Neuronal stem cell (in vitro differentiated cells): ENCODE results near the gene TDP1.

Experiments
- DNase-seq: peaks from one replicate; pipeline ENCODE4 v3.0.0-alpha.2; 2013; ENCODE audit warnings: low spot score
- H2AFZ ChIP-seq: one replicate; pipeline ENCODE4 v1.6.1; 2013; ENCODE audit warnings: mild to moderate bottlenecking, low read length, inconsistent platforms
- H2AK5ac ChIP-seq: 2 replicates; pipeline ENCODE4 v1.6.1; 2013; ENCODE audit warnings: low read depth, mild to moderate bottlenecking, inconsistent platforms, low read length, moderate library complexity, mixed read lengths
- H2BK120ac ChIP-seq: 2 replicates; pipeline ENCODE4 v1.6.1; 2013; ENCODE audit warnings: low read depth, mild to moderate bottlenecking, inconsistent platforms, low read length, moderate library complexity, mixed read lengths
- H2BK12ac ChIP-seq: one replicate; pipeline ENCODE4 v1.6.1; 2013; ENCODE audit warnings: low read length, inconsistent platforms
- H2BK15ac ChIP-seq: 2 replicates; pipeline ENCODE4 v1.6.1; 2013; ENCODE audit warnings: mild to moderate bottlenecking, low read length, inconsistent platforms, mixed read lengths
- H2BK5ac ChIP-seq: one replicate; pipeline ENCODE4 v1.6.1; 2013; ENCODE audit warnings: inconsistent platforms, mild to moderate bottlenecking, low read length, moderate library complexity
- H3K14ac ChIP-seq: one replicate; pipeline ENCODE4 v1.6.1; 2013; ENCODE audit warnings: low read length, inconsistent platforms
- H3K18ac ChIP-seq: 2 replicates; pipeline ENCODE4 v1.6.1; 2013; ENCODE audit warnings: low read length, inconsistent platforms
- H3K23ac ChIP-seq: 2 replicates; pipeline ENCODE4 v1.6.1; 2013; ENCODE audit warnings: low read depth, mild to moderate bottlenecking, mixed read lengths, low read length, inconsistent platforms; ENCODE audit not compliant: poor library complexity
- H3K27ac ChIP-seq: replicated peaks from 3 replicates; pipeline ENCODE4 v1.5.1; 2013; ENCODE audit warnings: low read length, inconsistent platforms
- H3K27me3 ChIP-seq, 3 experiments: 2 replicates each; pipeline ENCODE4 v1.6.1; 2013; ENCODE audit warnings: low read length in 3 of 3, mild to moderate bottlenecking in 2 of 3, inconsistent platforms in 1 of 3, low read depth in 1 of 3, mixed read lengths in 1 of 3, moderate library complexity in 1 of 3; ENCODE audit not compliant: control insufficient read depth in 3 of 3, insufficient read depth in 3 of 3
- H3K36me3 ChIP-seq, 2 donors: replicated peaks in 1 of 2; 2 replicates each; pipeline ENCODE4 v1.6.1; 2013; ENCODE audit warnings: low read length in 2 of 2; ENCODE audit not compliant: control insufficient read depth in 2 of 2, insufficient read depth in 2 of 2
- H3K4ac ChIP-seq: 2 replicates; pipeline ENCODE4 v1.6.1; 2013; ENCODE audit warnings: inconsistent platforms, mild to moderate bottlenecking, low read length, moderate library complexity
- H3K4me1 ChIP-seq, 2 donors: 1 replicate in 1 of 2; 2 replicates in 1 of 2; pipeline ENCODE4 v1.6.1; 2013; ENCODE audit warnings: low read length in 2 of 2, low read depth in 1 of 2; ENCODE audit not compliant: control insufficient read depth in 2 of 2, insufficient read depth in 1 of 2
- H3K4me2 ChIP-seq: one replicate; pipeline ENCODE4 v1.6.1; 2013; ENCODE audit warnings: mild to moderate bottlenecking, low read length, inconsistent platforms; ENCODE audit not compliant: insufficient read depth, poor library complexity, severe bottlenecking
- H3K4me3 ChIP-seq, 2 donors: 2 replicates each; pipeline ENCODE4 v1.5.1; 2013; ENCODE audit warnings: low read length in 2 of 2, mild to moderate bottlenecking in 2 of 2, inconsistent platforms in 1 of 2, moderate library complexity in 1 of 2
- H3K79me1 ChIP-seq: one replicate; pipeline ENCODE4 v1.6.1; 2013; ENCODE audit warnings: low read depth, mild to moderate bottlenecking, inconsistent platforms, low read length, moderate library complexity
- H3K9ac ChIP-seq: one replicate; pipeline ENCODE4 v1.6.1; 2013; ENCODE audit warnings: mild to moderate bottlenecking, low read depth, low read length, inconsistent platforms; ENCODE audit not compliant: poor library complexity
- H3K9me3 ChIP-seq, 2 donors: replicated peaks in 1 of 2; 2 replicates each; pipeline versions ENCODE3 to v1.6.1; 2013; ENCODE audit warnings: low read length in 2 of 2, mild to moderate bottlenecking in 2 of 2, inconsistent platforms in 1 of 2, low read depth in 1 of 2, mixed read lengths in 1 of 2, moderate library complexity in 1 of 2; ENCODE audit not compliant: control insufficient read depth in 2 of 2, insufficient read depth in 1 of 2
- H4K8ac ChIP-seq: one replicate; pipeline ENCODE4 v1.6.1; 2013; ENCODE audit warnings: low read depth, mild to moderate bottlenecking, inconsistent platforms, low read length, moderate library complexity
- H4K91ac ChIP-seq: one replicate; pipeline ENCODE4 v1.6.1; 2013; ENCODE audit warnings: low read length, low read depth, mild to moderate bottlenecking, inconsistent platforms; ENCODE audit not compliant: poor library complexity
- WGBS, 2 donors: extraction: QIAGEN DNeasy Blood & Tissue Kit; methylation state at CpG; one replicate each; pipeline ENCODE4 v1.1.7; 2013; ENCODE audit warnings: missing lambda C conversion rate in 2 of 2, mixed read lengths in 1 of 2; ENCODE audit not compliant: insufficient read length in 2 of 2, insufficient replicate concordance in 1 of 2; ENCODE audit errors: extremely low coverage in 2 of 2; 5-methylcytosine and 5-hydroxymethylcytosine counted together

Gene TDP1

DNA sequence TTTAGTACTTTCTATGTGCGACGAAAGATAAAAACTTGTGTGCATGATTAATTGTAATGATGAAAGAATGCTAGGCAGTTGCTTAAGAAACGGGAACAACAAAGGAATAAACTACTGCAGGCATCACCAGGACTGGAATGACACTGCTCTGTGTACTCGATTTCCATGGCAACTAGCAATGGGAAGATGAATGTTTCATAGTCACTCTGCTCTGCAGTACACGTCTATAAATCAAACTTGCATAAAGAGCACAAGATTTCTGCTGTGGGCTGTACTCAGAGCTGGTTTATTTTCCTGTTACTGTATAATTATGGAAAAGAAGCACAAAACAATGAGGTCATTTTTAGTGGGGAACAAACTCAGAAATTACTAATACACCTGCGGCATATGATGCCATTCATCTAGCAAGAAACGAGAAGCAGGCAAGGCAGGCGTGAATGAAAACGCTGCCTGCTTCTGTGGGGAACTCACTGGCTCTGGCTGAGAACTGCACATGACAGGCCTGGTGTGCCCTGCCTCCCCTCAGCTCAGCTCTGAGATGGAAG is 43.0 kb upstream of the TDP1 start:
- Histone ChIP-seq H2BK15ac (no peak overlapping the region), H2AK5ac (no peak overlapping the region), H3K4me2 (no peak overlapping the region), H3K36me3 (no peaks in the 10 kb centered on the region), H3K4ac (no peak overlapping the region), H3K27ac (no peak overlapping the region), H4K91ac (no peak overlapping the region), H2BK12ac (no peak overlapping the region), H3K18ac (no peak overlapping the region), H3K27me3 (no peaks in the 10 kb centered on the region), H3K79me1 (no peaks in the 10 kb centered on the region), H3K9ac (no peak overlapping the region), H2AFZ (no peak overlapping the region), H3K14ac (no peak overlapping the region), H3K4me3 (no peak overlapping the region), H3K4me1 (peaks cover 7 to 30% of the 10 kb centered on the region in 2 donors), H2BK5ac (no peak overlapping the region), H3K9me3 (no peaks in the 10 kb centered on the region), H4K8ac (no peak overlapping the region), H3K23ac (no peak overlapping the region), H2BK120ac (no peak overlapping the region)
- WGBS, 2 donors = no CpG with 5 or more reads among the region's 9 CpGs
- peak; percentile 23 for DNase-seq

- Histone ChIP-seq H2BK5ac (no peak overlapping the region), H3K4ac (no peak overlapping the region), H2BK15ac (no peak overlapping the region), H3K14ac (no peak overlapping the region), H3K27me3 (no peaks in the 10 kb centered on the region), H2BK12ac (no peak overlapping the region), H3K18ac (no peak overlapping the region), H2BK120ac (no peak overlapping the region), H3K36me3 (no peaks in the 10 kb centered on the region), H4K91ac (no peak overlapping the region), H3K27ac (no peak overlapping the region), H3K4me2 (no peak overlapping the region), H2AFZ (no peak overlapping the region), H3K9me3 (no peaks in the 10 kb centered on the region), H3K9ac (no peak overlapping the region), H3K23ac (no peak overlapping the region), H4K8ac (no peak overlapping the region), H3K4me3 (no peak overlapping the region), H3K4me1 (peaks cover 7 to 30% of the 10 kb centered on the region in 2 donors), H3K79me1 (no peaks in the 10 kb centered on the region), H2AK5ac (no peak overlapping the region)
- no CpG with 5 or more reads among the region's 6 CpGs for WGBS, 2 donors
- peak; percentile 66 for DNase-seq
Observed at GRCh38 chr14:89915114-89915878, 40.4 kb upstream of the TDP1 start.

GRCh38 chr14:89918721-89919120 is 37.0 kb upstream of the TDP1 start:
- H3K14ac ChIP-seq = no peak overlapping the region
- H3K4me1 ChIP-seq = peaks cover 0 to 5% of the 10 kb centered on the region in 2 donors
- no peak overlapping the region for H2BK120ac ChIP-seq
- H2AFZ ChIP-seq = no peak overlapping the region
- H3K4ac ChIP-seq = no peak overlapping the region
- no peak overlapping the region for H4K8ac ChIP-seq
- no peak overlapping the region for H3K4me3 ChIP-seq
- no peak overlapping the region for H3K23ac ChIP-seq
- H4K91ac ChIP-seq = no peak overlapping the region
- no peak overlapping the region for H2BK15ac ChIP-seq
- H3K27ac ChIP-seq = no peak overlapping the region
- no peak overlapping the region for H2BK5ac ChIP-seq
- H3K4me2 ChIP-seq = no peak overlapping the region
- no peak for DNase-seq
- no peak overlapping the region for H2AK5ac ChIP-seq
- H3K9ac ChIP-seq = no peak overlapping the region
- no peaks in the 10 kb centered on the region for H3K27me3 ChIP-seq
- H3K36me3 ChIP-seq = no peaks in the 10 kb centered on the region
- no peak overlapping the region for H3K18ac ChIP-seq
- WGBS, 2 donors = no CpG with 5 or more reads among the region's 2 CpGs
- no peak overlapping the region for H2BK12ac ChIP-seq
- no peaks in the 10 kb centered on the region for H3K79me1 ChIP-seq
- no peaks in the 10 kb centered on the region for H3K9me3 ChIP-seq

DNA sequence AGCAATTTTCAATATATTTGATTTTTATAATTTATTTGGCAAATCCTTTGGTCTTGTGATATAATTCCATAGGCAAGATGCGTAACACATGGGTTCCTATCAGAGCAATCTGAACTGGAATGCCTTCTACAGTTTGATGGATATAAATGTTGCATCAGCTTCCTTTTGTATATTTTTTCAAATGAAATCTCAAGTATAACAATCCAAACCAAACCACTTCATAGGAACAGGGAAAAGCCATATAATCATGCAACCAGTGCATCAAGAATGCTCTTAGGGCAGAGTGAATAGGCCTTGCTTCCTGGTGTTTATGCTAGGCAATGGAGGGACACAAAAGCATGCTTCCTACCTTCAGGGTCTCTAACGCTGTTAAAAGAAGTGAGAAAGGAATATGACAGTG is 35.7 kb upstream of the TDP1 start:
- Histone ChIP-seq H3K27ac (no peak overlapping the region), H3K4me3 (no peak overlapping the region), H3K9me3 (no peaks in the 10 kb centered on the region), H2AK5ac (no peak overlapping the region), H4K91ac (no peak overlapping the region), H3K36me3 (no peaks in the 10 kb centered on the region), H2BK5ac (no peak overlapping the region), H3K4me1 (peaks cover 0 to 3% of the 10 kb centered on the region in 2 donors), H3K4me2 (no peak overlapping the region), H3K23ac (no peak overlapping the region), H3K4ac (no peak overlapping the region), H3K9ac (no peak overlapping the region), H2AFZ (no peak overlapping the region), H2BK120ac (no peak overlapping the region), H4K8ac (no peak overlapping the region), H2BK12ac (no peak overlapping the region), H3K18ac (no peak overlapping the region), H2BK15ac (no peak overlapping the region), H3K79me1 (no peaks in the 10 kb centered on the region), H3K27me3 (no peaks in the 10 kb centered on the region), H3K14ac (no peak overlapping the region)
- no CpG with 5 or more reads among the region's 2 CpGs for WGBS, 2 donors
- DNase-seq = no peak
